Muscle layer of colon (tissue), 2 donors: ENCODE data around the gene HSBP1L1.

Experiments used
- H3K27ac ChIP-seq: one replicate; pipeline ENCODE4 v1.7.0; 2013; ENCODE audit warnings: low read depth, mild to moderate bottlenecking, low read length, moderate library complexity
- H3K27me3 ChIP-seq, 2 donors: one replicate each; pipeline ENCODE4 v1.7.0; 2013; ENCODE audit warnings: low read length in 2 of 2, mild to moderate bottlenecking in 2 of 2; ENCODE audit not compliant: insufficient read depth in 2 of 2, control insufficient read depth in 1 of 2
- H3K36me3 ChIP-seq: one replicate; pipeline ENCODE4 v1.7.0; 2013; ENCODE audit warnings: mild to moderate bottlenecking, low read length; ENCODE audit not compliant: insufficient read depth
- H3K4me1 ChIP-seq: one replicate; pipeline ENCODE4 v1.7.0; 2013; ENCODE audit warnings: mild to moderate bottlenecking, low read length; ENCODE audit not compliant: insufficient read depth
- H3K4me3 ChIP-seq, 2 donors: one replicate each; pipeline ENCODE4 v1.7.0; 2013; ENCODE audit warnings: low read length in 2 of 2, low read depth in 1 of 2, mild to moderate bottlenecking in 1 of 2, moderate library complexity in 1 of 2
- H3K9ac ChIP-seq: one replicate; pipeline ENCODE4 v1.7.0; 2013; ENCODE audit warnings: low read length
- H3K9me3 ChIP-seq: one replicate; pipeline ENCODE4 v1.7.0; 2013; ENCODE audit warnings: mild to moderate bottlenecking, low read length
- donor health status: abdominal sarcoma.
- donor health status: Adenocarcinoma of cecum.

HSBP1L1 gene

DNA sequence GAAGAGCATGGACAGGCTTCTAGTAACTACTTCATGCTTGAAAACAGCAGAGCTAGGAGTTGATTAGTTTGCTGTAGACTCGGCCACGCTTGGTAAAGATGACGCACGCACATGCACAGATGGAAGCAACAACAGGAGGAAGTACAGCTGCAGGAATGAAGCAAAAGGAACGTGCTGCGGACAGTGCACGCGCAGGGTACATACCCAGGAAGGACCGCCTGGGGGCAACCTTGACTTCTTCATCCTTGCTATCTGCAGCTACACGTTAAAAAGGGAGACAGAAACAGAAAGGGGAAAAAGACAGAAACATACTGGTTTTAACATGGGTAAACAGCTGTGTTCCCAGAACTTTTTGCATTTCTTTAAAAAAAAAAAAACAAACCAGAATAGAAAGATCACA, 30.7 kb upstream of the HSBP1L1 start:
- Histone ChIP-seq H3K4me3 (no peak overlapping the region), H3K9ac (no peak overlapping the region), H3K4me1 (no peaks in the 10 kb centered on the region), H3K9me3 (peaks cover 19% of the 10 kb centered on the region), H3K27ac (no peak overlapping the region), H3K27me3 (no peaks in the 10 kb centered on the region), H3K36me3 (peaks cover 8% of the 10 kb centered on the region)

DNA sequence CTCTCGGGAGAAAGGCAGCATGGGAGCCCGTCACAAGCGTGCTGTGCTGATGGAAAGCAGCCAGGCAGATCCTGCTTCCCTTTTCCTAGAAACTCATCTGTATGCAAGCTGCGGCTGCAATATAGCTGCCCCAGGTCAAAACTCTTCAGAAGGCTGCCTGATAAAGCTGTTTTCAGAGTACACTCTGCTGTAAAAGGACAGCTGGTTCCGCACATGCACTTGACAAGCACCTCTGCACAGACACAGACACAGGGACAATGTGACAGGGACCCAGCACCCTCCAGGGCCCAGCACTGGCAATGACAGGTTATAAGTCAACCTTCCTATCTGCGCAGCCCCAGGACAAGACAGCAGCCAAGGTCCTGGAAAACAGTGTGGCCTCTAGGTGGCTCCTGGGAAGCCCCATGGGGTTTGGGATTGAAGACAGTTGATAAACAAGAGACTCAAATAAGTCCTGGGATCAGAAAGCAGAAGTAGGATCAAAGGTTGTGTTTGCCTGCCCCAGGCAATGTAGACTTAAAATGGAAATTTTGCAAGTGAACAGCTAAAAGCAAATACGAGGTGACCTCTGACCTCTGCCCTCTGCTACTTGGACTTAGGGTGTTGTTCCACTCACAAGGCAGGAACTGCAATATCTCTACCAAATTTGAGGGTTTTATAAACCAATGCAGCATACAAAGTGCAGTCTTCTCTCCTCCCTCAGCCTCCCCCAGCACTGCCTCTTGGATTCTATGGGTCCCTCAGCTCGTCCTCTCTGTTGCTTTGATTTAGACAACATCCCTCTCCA, 29.9 kb upstream of the HSBP1L1 start:
- H3K36me3 ChIP-seq = peaks cover under 1% of the 10 kb centered on the region
- no peak overlapping the region for H3K4me3 ChIP-seq
- H3K4me1 ChIP-seq = no peaks in the 10 kb centered on the region
- H3K9me3 ChIP-seq = peaks cover 13% of the 10 kb centered on the region
- no peak overlapping the region for H3K9ac ChIP-seq
- H3K27ac ChIP-seq = no peak overlapping the region
- no peaks in the 10 kb centered on the region for H3K27me3 ChIP-seq

DNA sequence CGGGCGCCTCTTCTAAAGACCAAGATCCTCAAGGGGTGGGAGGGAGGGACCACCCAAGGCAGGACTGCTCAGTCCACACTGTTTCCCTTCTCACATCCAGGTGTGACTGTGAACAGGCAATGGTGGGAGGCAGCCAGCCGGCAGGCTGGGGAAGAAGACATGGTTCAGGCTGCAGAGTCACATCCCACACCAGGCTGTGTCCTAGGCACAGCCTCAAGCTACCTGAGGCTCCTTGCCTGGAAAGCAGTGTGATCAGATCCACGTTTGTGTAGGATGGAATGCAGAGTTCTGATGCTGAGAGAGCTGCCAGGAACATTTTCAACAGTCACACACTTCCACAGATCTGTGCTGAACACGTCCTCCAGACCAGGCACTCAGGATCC, 29.4 kb upstream of the HSBP1L1 start:
- Histone ChIP-seq H3K4me1 (no peaks in the 10 kb centered on the region), H3K4me3 (no peak overlapping the region), H3K9ac (no peak overlapping the region), H3K36me3 (no peaks in the 10 kb centered on the region), H3K27ac (no peak overlapping the region), H3K9me3 (peaks cover 7% of the 10 kb centered on the region), H3K27me3 (no peaks in the 10 kb centered on the region)

DNA sequence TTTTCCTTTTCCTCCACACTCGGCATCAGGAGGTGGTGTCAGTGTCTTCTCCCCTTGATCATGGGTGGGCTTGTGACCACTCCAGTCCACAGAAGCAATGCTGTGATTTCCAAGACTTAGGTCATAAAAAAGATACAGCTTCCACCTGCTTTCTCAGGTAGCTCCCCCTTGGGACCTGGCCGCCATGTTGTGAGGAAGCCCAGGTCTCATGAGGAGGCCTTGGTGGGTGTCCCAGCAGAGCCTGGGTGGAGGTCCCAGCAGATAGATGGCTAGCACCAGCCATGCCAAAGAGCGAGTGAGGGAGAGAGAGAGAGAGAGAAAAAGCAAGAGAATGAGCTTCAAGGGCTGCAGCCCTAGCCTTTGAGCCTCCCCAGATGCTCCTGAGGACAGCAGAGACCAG, 28.9 kb upstream of the HSBP1L1 start:
- Histone ChIP-seq H3K36me3 (no peaks in the 10 kb centered on the region), H3K27ac (no peak overlapping the region), H3K4me1 (no peaks in the 10 kb centered on the region), H3K9ac (no peak overlapping the region), H3K4me3 (no peak overlapping the region), H3K27me3 (no peaks in the 10 kb centered on the region), H3K9me3 (peaks cover 6% of the 10 kb centered on the region)

GRCh38 chr18:79935925-79936324, 28.5 kb upstream of the HSBP1L1 start:
- no peak overlapping the region for H3K4me3 ChIP-seq
- H3K9me3 ChIP-seq = peaks cover 6% of the 10 kb centered on the region
- H3K4me1 ChIP-seq = no peaks in the 10 kb centered on the region
- no peak overlapping the region for H3K27ac ChIP-seq
- no peak overlapping the region for H3K9ac ChIP-seq
- H3K27me3 ChIP-seq = no peaks in the 10 kb centered on the region
- no peaks in the 10 kb centered on the region for H3K36me3 ChIP-seq

GRCh38 chr18:79936641-79937040, 27.8 kb upstream of the HSBP1L1 start:
- H3K36me3 ChIP-seq = no peaks in the 10 kb centered on the region

DNA sequence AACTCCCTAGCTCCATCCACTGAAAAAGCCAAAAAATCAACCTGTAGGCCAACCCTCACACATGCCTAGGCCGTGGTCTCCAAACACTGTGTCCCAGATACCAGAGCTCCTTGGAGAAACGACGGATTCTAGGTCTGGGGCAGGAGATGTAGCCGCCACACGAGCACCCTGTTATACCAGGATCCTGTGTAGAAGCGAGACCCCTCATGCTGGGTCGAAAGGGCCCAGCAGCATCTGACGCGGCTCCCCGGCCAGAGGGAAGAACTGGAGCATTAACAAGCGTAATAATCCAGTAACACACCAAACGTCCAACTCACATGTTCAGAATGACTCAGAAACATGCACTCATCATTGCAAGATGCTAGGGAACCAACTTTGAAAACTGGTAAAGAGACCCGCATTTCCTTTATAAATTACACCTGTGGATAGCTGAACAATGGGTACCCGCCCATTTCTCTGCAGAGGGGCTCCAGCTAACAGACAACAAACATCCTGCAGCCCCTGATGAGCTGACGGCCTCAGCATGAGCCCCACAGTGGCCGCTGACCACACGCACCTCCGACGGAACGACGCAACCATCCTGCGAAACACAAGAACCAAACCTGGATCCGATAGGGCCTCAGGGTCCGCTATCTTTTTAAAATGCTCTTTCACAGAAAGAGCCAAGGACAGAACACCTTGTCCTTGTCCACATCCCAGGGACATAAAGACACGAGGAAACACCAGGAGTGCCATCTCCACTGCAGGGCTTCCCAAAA, 27.2 kb upstream of the HSBP1L1 start:
- Histone ChIP-seq H3K36me3 (peaks cover 4% of the 10 kb centered on the region), H3K27me3 (no peaks in the 10 kb centered on the region), H3K4me3 (no peak overlapping the region), H3K9ac (no peak overlapping the region), H3K9me3 (peaks cover 6% of the 10 kb centered on the region), H3K27ac (no peak overlapping the region), H3K4me1 (no peaks in the 10 kb centered on the region)

More at GRCh38 chr18:79936641-79937040, 27.8 kb upstream of the HSBP1L1 start:
- Histone ChIP-seq H3K4me3 (no peak overlapping the region), H3K27me3 (no peaks in the 10 kb centered on the region), H3K9ac (no peak overlapping the region), H3K27ac (no peak overlapping the region), H3K9me3 (peaks cover 6% of the 10 kb centered on the region), H3K4me1 (no peaks in the 10 kb centered on the region)

DNA sequence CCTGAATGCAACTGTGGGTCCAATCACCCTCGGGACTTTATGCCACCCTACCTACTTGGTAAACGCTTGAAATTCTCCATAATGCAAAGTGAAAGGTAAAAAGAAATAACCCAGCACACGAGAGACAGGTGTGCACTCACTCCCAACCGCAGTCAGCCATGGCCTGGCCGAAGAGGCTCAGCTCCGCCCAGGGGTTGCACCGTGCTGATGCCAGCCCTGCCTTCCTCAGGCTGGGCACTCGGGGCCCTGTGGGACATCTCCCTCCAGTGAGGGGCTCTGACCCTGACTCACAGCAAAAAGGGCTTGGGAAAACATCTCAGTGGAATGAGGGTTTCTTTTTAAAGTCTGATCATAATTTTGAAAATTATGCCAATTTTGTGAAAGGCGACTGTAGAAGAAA, 26.2 kb upstream of the HSBP1L1 start:
- Histone ChIP-seq H3K27me3 (no peaks in the 10 kb centered on the region), H3K27ac (no peak overlapping the region), H3K36me3 (peaks cover 13% of the 10 kb centered on the region), H3K9ac (no peak overlapping the region), H3K9me3 (peaks cover under 1% of the 10 kb centered on the region), H3K4me1 (no peaks in the 10 kb centered on the region), H3K4me3 (no peak overlapping the region)

- Histone ChIP-seq H3K9ac (no peak overlapping the region), H3K4me3 (no peak overlapping the region), H3K4me1 (no peaks in the 10 kb centered on the region), H3K36me3 (peaks cover 14% of the 10 kb centered on the region), H3K27ac (no peak overlapping the region), H3K9me3 (no peaks in the 10 kb centered on the region), H3K27me3 (no peaks in the 10 kb centered on the region)
Observed at GRCh38 chr18:79939096-79939495, 25.3 kb upstream of the HSBP1L1 start.

DNA sequence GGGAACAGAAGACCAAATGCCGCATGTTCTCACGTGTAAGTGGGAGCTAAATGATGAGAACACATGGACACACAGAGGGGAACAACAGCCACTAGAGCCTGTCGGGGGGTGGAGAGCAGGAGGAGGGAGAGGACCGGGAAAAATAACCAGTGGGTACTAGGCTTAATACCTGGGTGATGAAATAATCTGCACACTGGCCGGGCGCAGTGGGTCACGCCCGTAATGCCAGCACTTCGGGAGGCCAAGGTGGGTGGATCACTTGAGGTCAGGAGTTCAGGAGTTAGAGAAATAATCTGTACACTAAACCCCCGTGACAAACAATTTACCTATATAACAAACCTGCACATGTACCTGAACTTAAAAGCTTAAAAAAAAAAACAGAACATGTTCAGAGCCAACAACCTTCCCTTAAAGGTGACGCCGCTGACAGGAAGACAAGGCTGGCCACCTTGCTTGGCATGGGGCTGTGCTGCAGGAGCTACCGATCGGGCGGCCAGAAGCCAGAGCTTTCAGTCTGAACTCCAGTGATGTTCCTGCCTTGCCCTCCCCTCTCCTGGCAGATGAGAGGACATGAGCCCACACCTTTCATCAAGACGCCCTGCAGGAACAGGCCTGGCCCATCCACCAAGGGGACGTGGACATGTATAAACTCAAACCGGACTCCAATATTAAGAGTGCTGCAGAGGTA, 24.2 kb upstream of the HSBP1L1 start:
- Histone ChIP-seq H3K36me3 (peaks cover 14% of the 10 kb centered on the region), H3K27me3 (no peaks in the 10 kb centered on the region), H3K4me3 (no peak overlapping the region), H3K9me3 (no peaks in the 10 kb centered on the region), H3K4me1 (no peaks in the 10 kb centered on the region), H3K27ac (no peak overlapping the region), H3K9ac (no peak overlapping the region)

- Histone ChIP-seq H3K27me3 (no peaks in the 10 kb centered on the region), H3K36me3 (peaks cover 14% of the 10 kb centered on the region), H3K4me3 (no peak overlapping the region), H3K4me1 (no peaks in the 10 kb centered on the region), H3K9me3 (no peaks in the 10 kb centered on the region), H3K27ac (no peak overlapping the region), H3K9ac (no peak overlapping the region)
Observed at GRCh38 chr18:79940814-79941472, 23.5 kb upstream of the HSBP1L1 start.
